B cell (primary cell): ENCODE data around the gene CSNK1G1. TPM values are rescaled to one million over a fixed set of nuclear protein-coding genes. Genes with fewer than 3 reads are reported as not detected.

Experiments used
- ATAC-seq: fragments of 200-7000 bp; cut with Tn5 transposase; one replicate; pipeline ENCODE4 v1.10.0; 2021; ENCODE audit warnings: low read depth, mild to moderate bottlenecking, moderate number of reproducible peaks, moderate library complexity
- CTCF ChIA-PET: fragments of 350-600 bp; sonication (Branson Sonifier 250); formaldehyde crosslinking; loops from one replicate; lab custom pipeline; 2021; ENCODE audit warnings: antibody characterized with exemption, inconsistent platforms; lab: Charles Lee
- POLR2A ChIA-PET: fragments of 350-600 bp; sonication (Branson Sonifier 250); formaldehyde crosslinking; loops from one replicate; lab custom pipeline; 2021; ENCODE audit warnings: antibody characterized with exemption; lab: Charles Lee
- DNase-seq: peaks from one replicate; pipeline ENCODE4 v3.0.0; 2013
- H2AFZ ChIP-seq: 2 replicates; pipeline ENCODE4 v1.6.1; 2012; ENCODE audit warnings: mild to moderate bottlenecking, low read depth, low read length; ENCODE audit not compliant: insufficient read depth, poor library complexity, severe bottlenecking
- H3K27ac ChIP-seq, 2 donors: 1 replicate in 1 of 2; 2 replicates in 1 of 2; pipeline ENCODE4 v1.5.1; 2012 to 2013; ENCODE audit warnings: low read length in 2 of 2, mild to moderate bottlenecking in 2 of 2, moderate library complexity in 1 of 2
- H3K27me3 ChIP-seq, 4 experiments: fragments of 200-600 bp in 1 of 4; sonication (generic) in 1 of 4; replicated peaks in 1 of 4; 1 replicate in 2 of 4; 2 replicates in 2 of 4; pipeline versions ENCODE4 v1.6.1 to v1.7.0; 2013 to 2016; ENCODE audit warnings: low read length in 3 of 4, mild to moderate bottlenecking in 2 of 4, mixed read lengths in 1 of 4, moderate library complexity in 1 of 4; ENCODE audit not compliant: insufficient read depth in 4 of 4, control insufficient read depth in 3 of 4; ENCODE audit errors: control extremely low read depth in 1 of 4
- H3K36me3 ChIP-seq, 2 experiments: replicated peaks in 1 of 2; 1 replicate in 1 of 2; 2 replicates in 1 of 2; pipeline versions ENCODE4 v1.6.1 to v1.7.1; 2013; ENCODE audit warnings: low read length in 1 of 2; ENCODE audit not compliant: insufficient read depth in 2 of 2, control insufficient read depth in 1 of 2; ENCODE audit errors: control extremely low read depth in 1 of 2, extremely low read depth in 1 of 2
- H3K4me1 ChIP-seq, 2 donors: fragments of 200-600 bp in 1 of 2; sonication (generic) in 1 of 2; 1 replicate in 1 of 2; 2 replicates in 1 of 2; pipeline versions ENCODE4 v1.5.1 to v1.6.1; 2013 to 2017; ENCODE audit warnings: low read length in 2 of 2; ENCODE audit not compliant: control insufficient read depth in 2 of 2, insufficient read depth in 2 of 2
- H3K4me2 ChIP-seq: replicated peaks from 2 replicates; pipeline ENCODE3; 2012; ENCODE audit warnings: mild to moderate bottlenecking, low read depth, low read length; ENCODE audit not compliant: poor library complexity, severe bottlenecking
- H3K4me3 ChIP-seq, 5 experiments: fragments of 200-600 bp in 1 of 5; sonication (generic) in 1 of 5; 1 replicate in 3 of 5; 2 replicates in 2 of 5; pipeline versions ENCODE4 v1.5.1 to v1.7.0; 2011 to 2016; ENCODE audit warnings: low read length in 4 of 5, mild to moderate bottlenecking in 4 of 5, low read depth in 2 of 5, control low read depth in 1 of 5, moderate library complexity in 1 of 5; ENCODE audit not compliant: insufficient read depth in 1 of 5; ENCODE audit errors: control extremely low read depth in 1 of 5, extremely low read depth in 1 of 5
- H3K79me2 ChIP-seq: fragments of 200-600 bp; sonication (generic); one replicate; pipeline ENCODE4 v1.6.0; 2016; ENCODE audit warnings: low read length; ENCODE audit not compliant: control insufficient read depth, insufficient read depth
- H3K9ac ChIP-seq: fragments of 200-600 bp; sonication (generic); 2 replicates; pipeline ENCODE4 v1.6.1; 2017; ENCODE audit warnings: mild to moderate bottlenecking, low read length, moderate library complexity
- H3K9me3 ChIP-seq, 3 donors: one replicate each; pipeline versions ENCODE4 v1.6.1 to v1.7.1; 2013; ENCODE audit warnings: low read length in 2 of 3; ENCODE audit not compliant: control insufficient read depth in 2 of 3, insufficient read depth in 1 of 3; ENCODE audit errors: control extremely low read depth in 1 of 3
- H4K20me1 ChIP-seq: 2 replicates; pipeline ENCODE4 v1.6.0; 2012; ENCODE audit warnings: mild to moderate bottlenecking, low read length; ENCODE audit not compliant: insufficient read depth, control insufficient read depth, poor library complexity, severe bottlenecking
- H3K27ac Mint-ChIP-seq: one replicate; pipeline ENCODE4 v1.8.0; 2021; ENCODE audit warnings: mixed read lengths
- H3K27me3 Mint-ChIP-seq: one replicate; pipeline ENCODE4 v1.8.0; 2021; ENCODE audit warnings: mixed read lengths
- H3K4me1 Mint-ChIP-seq: one replicate; pipeline ENCODE4 v1.8.0; 2021; ENCODE audit warnings: mixed read lengths
- H3K4me3 Mint-ChIP-seq: one replicate; pipeline ENCODE4 v1.8.0; 2021; ENCODE audit warnings: mixed read lengths
- H3K9me3 Mint-ChIP-seq: one replicate; pipeline ENCODE4 v1.8.0; 2022; ENCODE audit warnings: mixed read lengths; ENCODE audit not compliant: insufficient read depth
- EZH2 ChIP-seq: IDR thresholded peaks from 2 replicates; pipeline ENCODE4 v1.6.1; 2012; ENCODE audit warnings: borderline replicate concordance, low read depth, mild to moderate bottlenecking, moderate library complexity, low read length; ENCODE audit not compliant: insufficient read depth, poor library complexity, severe bottlenecking
- WGBS: methylation state at CpG from one replicate; pipeline ENCODE4 v1.1.5; 2013; ENCODE audit warnings: missing lambda C conversion rate; ENCODE audit not compliant: insufficient coverage; 5-methylcytosine and 5-hydroxymethylcytosine counted together
- intact Hi-C: fragments of 100-400 bp; cut with micrococcal nuclease; formaldehyde crosslinking; loops from one replicate; pipeline ENCODE4 v1.10.0; 2022
- polyA plus RNA-seq: library from polyadenylated mRNA; depleted of rRNA; stranded (reverse); fragments of >200 nt; gene quantifications from 2 replicates; pipeline ENCODE4 v1.2.3, GENCODE V29; 2012
- total RNA-seq, 2 donors: library from RNA; stranded (reverse); fragments of 120-200 nt in 1 of 2; gene quantifications; 1 replicate in 1 of 2; 2 replicates in 1 of 2; pipeline versions ENCODE4 v1.2.3 to v1.2.4, GENCODE V29; 2013 to 2022
- TF ChIP-seq, protein P1 (sequence below): fragments of 200-600 bp; IDR thresholded peaks from one replicate; pipeline ENCODE4 v1.8.0; 2022; ENCODE audit warnings: antibody characterized with exemption, mild to moderate bottlenecking

The CSNK1G1 gene
- total and polyA plus RNA-seq, 2 donors (not counting 1 experiment from before 2014, with no cell fraction given) = 5.2 to 40.3 TPM

DNA sequence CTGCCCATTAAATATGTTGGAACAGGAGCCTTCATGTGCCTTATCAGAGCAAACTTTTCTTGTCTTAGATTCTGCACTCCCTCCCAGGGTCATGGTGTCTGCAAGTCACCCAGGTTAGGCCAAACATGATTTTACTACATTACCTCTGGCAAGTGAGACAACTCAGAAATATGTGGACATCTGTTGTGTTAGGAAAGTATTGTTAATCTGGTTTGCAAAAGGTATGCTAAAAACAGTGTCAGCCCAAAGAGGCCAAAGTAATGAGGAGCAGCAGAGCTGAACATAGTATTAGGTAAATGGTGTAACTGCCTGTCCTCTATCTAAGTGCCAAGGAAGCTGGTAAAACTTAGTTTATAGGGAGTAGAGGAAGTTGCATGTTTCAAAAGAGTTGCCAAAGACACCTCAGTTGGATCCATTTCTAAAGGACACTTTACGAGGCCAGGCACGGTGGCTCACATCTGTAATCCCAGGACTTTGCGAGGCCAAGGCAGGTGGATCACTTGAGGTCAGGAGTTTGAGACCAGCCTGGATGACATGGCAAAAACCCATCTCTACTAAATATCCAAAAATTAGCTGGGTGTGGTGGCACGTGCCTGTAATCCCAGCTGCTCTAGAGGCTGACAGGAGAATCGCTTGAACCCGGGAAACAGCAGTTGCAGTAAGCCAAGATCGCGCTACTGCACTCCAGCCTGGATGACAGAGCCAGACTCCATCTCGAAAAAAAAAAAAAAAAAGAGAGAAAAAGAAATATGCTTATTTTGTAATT, 170.6 kb downstream of the CSNK1G1 start:
- Histone ChIP-seq H3K4me2 (no peak overlapping the region), H3K9ac (no peak overlapping the region), H3K9me3 (no peaks in the 10 kb centered on the region), H3K4me1 (peaks cover 8 to 12% of the 10 kb centered on the region in 2 donors), H3K36me3 (peaks cover 2 to 20% of the 10 kb centered on the region in 2 experiments), H2AFZ (no peak overlapping the region), H3K4me3 (no peak overlapping the region), H3K79me2 (no peaks in the 10 kb centered on the region), H4K20me1 (no peaks in the 10 kb centered on the region), H3K27me3 (no peaks in the 10 kb centered on the region), H3K27ac (peak overlapping the region in 1 of 2 donors; percentile 12)
- Mint-ChIP-seq H3K4me1 (peaks cover 10% of the 10 kb centered on the region), H3K27ac (peak overlapping the region; percentile 37), H3K27me3 (no peaks in the 10 kb centered on the region), H3K4me3 (no peak overlapping the region), H3K9me3 (no peaks in the 10 kb centered on the region)
- ChIA-PET CTCF (interaction anchor here (0.7 kb wide), 1 partner anchor 1658 kb away, joined by 3 read pairs; no protein-coding TSS in a partner anchor), POLR2A (no interaction called here)
- 98% methylated on average over 6 of the region's 9 CpGs for WGBS
- no peak for ATAC-seq
- intact Hi-C loops = no loop called here
- no peak for DNase-seq
- TF ChIP-seq, protein P1, sequence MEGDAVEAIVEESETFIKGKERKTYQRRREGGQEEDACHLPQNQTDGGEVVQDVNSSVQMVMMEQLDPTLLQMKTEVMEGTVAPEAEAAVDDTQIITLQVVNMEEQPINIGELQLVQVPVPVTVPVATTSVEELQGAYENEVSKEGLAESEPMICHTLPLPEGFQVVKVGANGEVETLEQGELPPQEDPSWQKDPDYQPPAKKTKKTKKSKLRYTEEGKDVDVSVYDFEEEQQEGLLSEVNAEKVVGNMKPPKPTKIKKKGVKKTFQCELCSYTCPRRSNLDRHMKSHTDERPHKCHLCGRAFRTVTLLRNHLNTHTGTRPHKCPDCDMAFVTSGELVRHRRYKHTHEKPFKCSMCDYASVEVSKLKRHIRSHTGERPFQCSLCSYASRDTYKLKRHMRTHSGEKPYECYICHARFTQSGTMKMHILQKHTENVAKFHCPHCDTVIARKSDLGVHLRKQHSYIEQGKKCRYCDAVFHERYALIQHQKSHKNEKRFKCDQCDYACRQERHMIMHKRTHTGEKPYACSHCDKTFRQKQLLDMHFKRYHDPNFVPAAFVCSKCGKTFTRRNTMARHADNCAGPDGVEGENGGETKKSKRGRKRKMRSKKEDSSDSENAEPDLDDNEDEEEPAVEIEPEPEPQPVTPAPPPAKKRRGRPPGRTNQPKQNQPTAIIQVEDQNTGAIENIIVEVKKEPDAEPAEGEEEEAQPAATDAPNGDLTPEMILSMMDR = no peak
- TF ChIP-seq EZH2 = no peak

DNA sequence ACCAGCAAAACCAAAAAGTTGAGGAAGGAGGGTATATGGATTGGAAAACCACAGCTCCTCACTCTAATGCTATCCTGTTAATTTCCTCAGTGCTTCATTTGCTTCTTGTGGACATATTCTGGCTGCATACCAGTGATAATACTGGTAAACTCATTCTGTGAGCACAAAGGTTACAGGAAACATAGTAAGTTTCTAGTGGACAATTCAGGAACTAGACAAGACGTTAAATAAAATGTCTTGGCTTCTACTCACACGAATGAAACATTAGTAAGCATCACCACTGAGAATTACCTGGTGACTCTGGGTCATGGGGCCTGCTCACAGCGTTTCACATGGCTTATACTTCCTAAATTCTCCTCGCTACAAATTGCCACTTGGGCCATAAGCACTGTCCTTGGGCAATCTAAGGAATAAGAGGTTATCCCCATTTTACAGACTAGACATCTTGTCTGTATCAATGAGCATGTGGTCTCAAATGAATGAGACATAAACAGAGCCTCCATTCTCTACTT, 173.1 kb downstream of the CSNK1G1 start:
- 87% methylated on average over 4 of the region's 4 CpGs for WGBS
- ChIA-PET POLR2A (no interaction called here), CTCF (no interaction called here)
- intact Hi-C loops = no loop called here
- H4K20me1 ChIP-seq = no peaks in the 10 kb centered on the region
- H3K4me3 Mint-ChIP-seq = no peak overlapping the region
- ATAC-seq = no peak
- H3K4me3 ChIP-seq = no peak overlapping the region
- no peaks in the 10 kb centered on the region for H3K27me3 Mint-ChIP-seq
- H3K9me3 Mint-ChIP-seq = no peaks in the 10 kb centered on the region
- DNase-seq = no peak
- TF ChIP-seq EZH2 = no peak
- TF ChIP-seq, protein P1 = no peak
- peaks cover 25% of the 10 kb centered on the region for H3K4me1 Mint-ChIP-seq
- H3K9ac ChIP-seq = no peak overlapping the region
- H3K27ac ChIP-seq = peak overlapping the region in 1 of 2 donors; percentile 29
- no peak overlapping the region for H3K4me2 ChIP-seq
- H3K79me2 ChIP-seq = no peaks in the 10 kb centered on the region
- no peak overlapping the region for H3K27ac Mint-ChIP-seq
- no peaks in the 10 kb centered on the region for H3K27me3 ChIP-seq
- no peak overlapping the region for H2AFZ ChIP-seq
- peaks cover 0 to 16% of the 10 kb centered on the region in 2 experiments for H3K36me3 ChIP-seq
- no peaks in the 10 kb centered on the region for H3K9me3 ChIP-seq
- peaks cover 23 to 24% of the 10 kb centered on the region in 2 donors for H3K4me1 ChIP-seq
